HL-60/S4 treated with phorbol 12-myristate 13-acetate at 8.2 ng/mL for 4 days and 3 days (cell line): ENCODE results near the gene CERS6.
"Not testable (repeated sequence)": the region's sequence is repeated elsewhere in the genome, so short reads cannot be mapped to it uniquely, and the experiment has no call there.

Experiments used
- in situ Hi-C: fragments of 300-500 bp; cut with MboI; formaldehyde crosslinking; loops from 2 replicates; pipeline ENCODE4 v1.15.0; 2022; ENCODE audit warnings: low sequenced_read_pairs

Gene CERS6

DNA sequence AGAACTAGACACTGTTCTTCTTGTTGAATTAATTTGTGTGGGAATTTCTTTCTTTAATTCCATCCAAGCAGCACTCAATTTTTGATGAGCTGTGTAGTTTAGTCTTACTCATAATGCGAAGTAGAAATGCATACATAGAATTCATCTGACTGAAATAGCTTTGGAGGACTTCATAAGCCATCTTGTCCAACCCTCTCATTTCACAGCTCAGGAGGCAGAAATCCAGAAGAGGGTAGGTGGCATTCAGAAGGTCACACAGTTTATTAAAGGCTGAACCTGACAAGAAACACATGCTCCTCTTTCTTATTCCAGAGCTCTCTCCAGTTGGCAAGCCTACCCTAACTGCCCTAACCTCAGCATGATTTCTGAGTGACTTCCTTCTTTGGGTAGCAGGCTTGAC, 177.1 kb downstream of the CERS6 start:
- in situ Hi-C loops = no loop called here

GRCh38 chr2:168633895-168634294, 177.8 kb downstream of the CERS6 start:
- in situ Hi-C loops = no loop called here

GRCh38 chr2:168635065-168635577, 179.0 kb downstream of the CERS6 start:
- in situ Hi-C loops = no loop called here

DNA sequence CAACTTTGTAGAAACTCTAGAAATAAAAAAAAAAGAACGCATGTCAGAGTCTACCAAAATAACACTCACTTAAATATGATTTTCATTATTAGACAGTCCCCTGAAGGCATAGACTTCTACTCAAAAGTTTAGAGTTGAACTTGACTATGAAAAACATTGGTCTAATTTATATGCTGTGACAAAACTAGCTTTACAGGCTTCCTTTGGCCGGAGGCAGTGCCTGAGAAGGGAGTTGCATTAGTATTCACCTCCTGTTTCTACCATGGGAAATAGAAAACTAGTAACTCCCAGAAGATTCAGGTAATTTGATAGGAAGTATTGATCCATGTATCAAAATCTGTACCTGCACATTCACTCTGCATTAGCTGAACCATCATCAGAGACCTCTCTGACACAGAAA, 182.9 kb downstream of the CERS6 start:
- in situ Hi-C loops = no loop called here

DNA sequence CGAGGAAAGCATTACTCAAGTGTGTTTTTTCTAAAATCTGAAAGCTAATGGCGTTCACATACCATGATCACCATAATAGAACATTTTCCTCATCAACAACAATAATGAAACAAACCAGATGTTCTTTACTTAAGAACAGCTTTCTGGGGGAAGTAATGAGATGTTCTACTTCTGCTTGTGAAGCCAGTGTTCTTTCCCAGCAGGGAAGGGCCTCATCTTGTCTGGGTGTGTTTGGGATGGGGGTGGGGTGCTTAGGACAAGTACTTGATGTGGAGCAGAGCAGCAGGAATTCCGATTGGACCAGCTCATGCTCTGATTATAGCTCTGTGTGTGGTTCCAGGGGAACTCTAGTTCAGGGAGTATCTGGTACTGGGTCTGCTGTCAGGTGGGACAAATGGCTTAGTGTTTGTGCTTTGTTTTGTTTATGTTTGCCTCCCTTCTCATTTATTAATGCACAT, 183.4 kb downstream of the CERS6 start:
- in situ Hi-C loops = no loop called here

GRCh38 chr2:168640039-168640438, 184.0 kb downstream of the CERS6 start:
- in situ Hi-C loops = no loop called here

- in situ Hi-C loops = no loop called here
Observed at GRCh38 chr2:168641636-168642035, 185.6 kb downstream of the CERS6 start.

- in situ Hi-C loops = no loop called here
Observed at GRCh38 chr2:168642873-168643272, 186.8 kb downstream of the CERS6 start.

DNA sequence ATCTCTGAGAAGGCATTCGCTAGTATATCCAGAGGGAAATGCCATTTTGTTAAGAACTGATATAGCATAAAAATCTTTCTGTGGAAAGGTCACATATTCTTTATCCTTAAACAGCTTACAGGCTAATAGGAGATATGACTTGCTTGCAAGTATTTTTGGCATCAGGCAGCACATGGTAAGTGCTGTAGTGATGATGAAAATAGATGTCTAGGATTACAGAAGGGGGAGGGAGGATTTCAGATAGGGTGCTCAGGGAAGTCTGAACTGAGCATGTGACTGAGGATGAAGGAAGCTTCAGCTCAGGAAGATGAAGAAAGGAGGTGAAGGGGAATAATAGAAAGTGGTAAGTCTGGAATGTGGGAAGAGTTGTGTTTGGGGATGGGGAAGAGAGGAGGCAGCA, 187.9 kb downstream of the CERS6 start:
- in situ Hi-C loops = no loop called here

DNA sequence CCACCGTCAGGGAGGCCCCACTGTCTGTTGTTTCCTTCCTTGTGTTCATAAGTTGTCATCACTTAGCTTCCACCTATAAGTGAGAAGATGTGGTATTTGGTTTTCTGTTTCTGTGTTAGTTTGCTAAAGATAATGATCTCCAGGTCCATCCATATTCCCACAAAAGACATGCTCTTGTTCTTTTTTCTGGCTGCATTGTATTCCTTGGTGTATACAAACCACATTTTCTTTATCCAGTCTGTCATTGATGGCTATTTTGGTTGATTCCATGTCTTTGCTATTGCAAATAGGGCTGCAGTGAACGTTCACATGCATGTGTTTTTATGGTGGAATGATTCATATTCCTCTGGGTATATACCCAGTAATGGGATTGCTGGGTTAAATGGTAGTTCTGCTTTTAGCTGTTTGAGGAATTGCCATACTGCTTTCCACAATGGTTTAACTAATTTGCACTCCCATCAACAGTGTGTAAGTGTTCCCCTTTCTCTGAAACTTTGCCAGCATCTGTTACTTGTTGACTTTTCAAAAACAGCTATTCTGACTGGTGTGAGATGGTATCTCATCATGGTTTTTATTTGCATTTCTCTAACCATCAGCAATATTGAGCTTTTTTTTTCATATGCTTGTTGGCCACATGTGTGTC, 189.7 kb downstream of the CERS6 start:
- in situ Hi-C loops = no loop called here

GRCh38 chr2:168649105-168649504, 193.0 kb downstream of the CERS6 start:
- in situ Hi-C loops = no loop called here

GRCh38 chr2:168649562-168649961, 193.5 kb downstream of the CERS6 start:
- in situ Hi-C loops = no loop called here

GRCh38 chr2:168650139-168650538, 194.1 kb downstream of the CERS6 start:
- in situ Hi-C loops = no loop called here

DNA sequence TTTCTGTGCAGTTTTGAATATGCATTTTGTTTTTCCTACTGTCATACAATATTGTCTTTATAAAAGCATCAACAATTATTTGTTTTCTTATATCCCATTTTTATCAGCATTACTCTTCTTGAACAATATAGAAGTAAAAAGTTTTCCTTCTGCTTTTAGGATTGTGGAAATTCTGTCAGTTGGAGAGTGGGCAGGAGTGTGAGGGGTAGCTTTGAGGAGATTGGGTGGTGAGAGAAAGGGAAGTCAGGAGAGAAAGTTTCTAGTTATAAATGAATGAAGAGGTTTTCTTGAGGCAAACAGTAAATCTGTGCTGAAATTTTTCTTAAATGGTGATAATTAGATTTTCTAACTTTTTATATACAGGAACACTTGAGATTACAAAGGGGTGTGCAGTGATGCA, 194.7 kb downstream of the CERS6 start:
- in situ Hi-C loops = no loop called here

- in situ Hi-C loops = no loop called here
Observed at GRCh38 chr2:168652997-168653921, 197.2 kb downstream of the CERS6 start.

DNA sequence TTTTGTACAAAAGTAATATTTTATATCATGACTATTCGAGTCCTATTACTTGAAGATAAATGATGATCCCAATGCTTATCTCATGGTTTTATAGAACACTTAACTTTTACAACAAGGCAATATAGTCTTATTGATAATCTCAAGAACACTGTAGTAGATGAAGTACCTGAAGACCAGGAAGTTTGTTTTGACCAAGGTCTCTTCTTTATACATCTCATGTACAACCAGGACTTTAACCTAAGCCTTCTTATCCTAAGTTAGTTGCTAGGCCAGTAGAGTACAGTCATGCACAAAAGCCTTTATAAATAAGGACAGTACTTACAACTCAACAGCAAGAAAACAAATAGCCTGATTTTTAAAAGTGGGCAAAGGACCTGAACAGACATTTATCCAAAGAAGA, 198.6 kb downstream of the CERS6 start:
- in situ Hi-C loops = no loop called here

DNA sequence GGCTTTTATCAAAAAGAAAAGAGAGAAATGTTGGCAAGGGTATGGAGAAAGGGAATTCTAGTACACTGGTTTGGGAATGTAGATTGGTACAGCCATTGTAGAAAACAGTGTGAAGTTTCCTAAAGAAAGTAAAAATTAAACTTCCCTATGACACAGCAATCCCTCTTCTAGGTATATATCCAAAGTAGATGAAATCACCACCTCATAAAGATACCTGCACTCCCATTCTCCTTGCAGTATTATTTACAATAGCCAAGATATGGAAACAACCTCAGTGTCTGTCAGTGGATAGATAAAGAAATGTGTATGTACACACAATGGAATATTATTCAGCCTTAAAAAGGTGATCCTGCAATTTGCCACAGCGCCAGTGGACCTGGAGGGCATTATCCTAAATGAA, 199.1 kb downstream of the CERS6 start:
- in situ Hi-C loops = no loop called here

DNA sequence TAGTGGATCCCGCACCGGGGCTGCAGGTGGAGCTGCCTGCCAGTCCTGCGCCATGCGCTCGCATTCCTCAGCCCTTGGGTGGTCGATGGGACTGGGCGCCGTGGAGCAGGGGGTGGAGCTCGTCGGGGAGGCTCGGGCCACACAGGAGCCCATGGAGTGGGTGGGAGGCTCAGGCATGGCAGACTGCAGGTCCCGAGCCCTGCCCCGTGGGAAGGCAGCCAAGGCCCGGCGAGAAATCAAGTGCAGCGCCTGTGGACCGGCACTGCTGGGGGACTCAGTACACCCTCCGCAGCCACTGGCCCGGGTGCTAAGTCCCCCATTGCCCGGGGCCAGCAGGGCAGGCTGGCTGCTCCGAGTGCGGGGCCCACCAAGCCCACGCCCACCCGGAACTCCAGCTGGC, 201.3 kb downstream of the CERS6 start:
- in situ Hi-C loops = not testable (repeated sequence)

DNA sequence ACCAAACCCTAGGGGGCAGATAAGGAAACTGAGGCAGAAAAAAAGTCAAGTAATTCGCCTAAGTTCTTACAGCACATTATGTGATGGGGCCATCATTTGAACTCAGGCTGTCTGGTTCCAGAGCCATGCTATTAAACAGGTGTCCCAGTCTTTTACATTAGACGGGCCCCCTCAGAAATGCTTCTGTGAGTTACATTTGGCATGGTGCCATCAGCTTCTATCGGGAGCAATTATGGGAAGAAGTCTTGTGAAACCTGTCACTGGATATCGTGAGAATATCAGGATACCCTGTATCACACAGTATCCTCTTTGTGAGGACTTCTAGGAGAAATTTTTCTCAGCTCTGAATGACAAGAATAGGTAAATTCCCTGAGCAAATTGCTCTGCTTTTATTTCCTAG, 202.6 kb downstream of the CERS6 start:
- in situ Hi-C loops = no loop called here

DNA sequence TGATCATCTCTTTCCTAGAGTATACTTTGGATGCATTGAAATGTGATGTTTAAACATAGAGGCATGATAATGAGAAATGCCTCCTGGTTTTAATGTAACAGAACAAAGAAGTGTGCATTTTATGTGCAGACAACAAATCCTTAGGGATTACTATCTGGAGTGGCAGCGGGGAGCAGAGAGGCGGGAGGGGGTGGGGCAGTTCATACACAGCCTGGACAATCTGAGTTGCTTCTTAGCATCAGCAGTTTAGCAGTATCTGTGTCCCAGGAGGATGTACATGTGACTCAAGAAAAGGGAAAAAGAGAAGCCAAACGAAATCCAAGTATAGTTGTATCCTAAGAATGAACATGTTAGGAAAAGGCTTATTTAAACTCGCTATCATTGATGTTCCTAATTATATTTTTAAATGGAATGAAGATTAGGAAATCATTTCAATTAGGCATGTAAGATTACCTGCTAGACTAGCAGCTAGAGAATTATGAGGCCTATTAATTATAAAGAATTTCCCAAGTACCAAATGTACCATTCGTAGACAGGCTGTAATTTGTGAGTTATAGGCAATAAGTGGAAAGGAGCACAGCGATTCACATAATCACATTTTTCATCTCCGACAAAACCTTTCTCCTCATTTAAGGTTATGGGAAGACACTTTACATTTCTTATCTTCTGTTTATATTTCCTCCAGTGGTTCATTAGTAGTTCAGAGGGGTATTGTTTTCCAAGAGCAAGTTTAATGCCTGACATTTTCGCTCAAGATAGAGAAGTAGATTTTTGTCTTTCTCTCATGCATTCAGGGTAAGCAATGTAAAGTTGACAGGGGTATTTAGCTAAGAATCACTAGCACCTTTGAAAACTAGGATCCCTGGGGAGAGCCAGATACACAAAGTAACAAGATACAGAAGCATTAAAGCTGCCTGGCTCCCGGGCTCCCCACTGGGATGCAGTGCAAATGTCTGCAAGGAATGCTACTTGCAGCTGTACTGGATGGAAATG, 205.1 kb downstream of the CERS6 start:
- in situ Hi-C loops = no loop called here

GRCh38 chr2:168661863-168662256, 205.8 kb downstream of the CERS6 start:
- in situ Hi-C loops = no loop called here
